HL-60/S4 (cell line): ENCODE measurements around the gene ADAMTS17.

Experiments used
- in situ Hi-C: fragments of 300-500 bp; cut with MboI; formaldehyde crosslinking; loops from 2 replicates; pipeline ENCODE4 v1.14.3; 2022; ENCODE audit warnings: low sequenced_read_pairs

The ADAMTS17 gene

DNA sequence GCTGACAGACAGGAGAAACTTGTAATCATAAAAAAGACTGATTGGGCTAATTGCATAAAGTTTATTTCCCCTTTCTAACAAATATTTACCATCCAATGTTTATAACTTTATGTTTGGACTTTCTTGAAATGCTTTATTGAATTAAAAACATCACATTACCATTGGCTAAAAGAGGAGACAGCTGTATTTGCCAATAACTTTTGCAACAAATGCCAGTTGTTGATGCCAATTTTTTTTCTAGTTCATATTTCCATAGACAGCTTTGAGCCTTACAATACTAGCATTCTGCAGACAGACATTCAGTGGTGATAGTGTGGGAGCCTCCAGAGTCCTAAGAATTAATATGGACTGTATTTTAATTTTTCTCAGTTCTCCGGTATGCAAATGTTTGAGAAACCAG, 198.4 kb downstream of the ADAMTS17 start:
- in situ Hi-C loops: no loop called here

DNA sequence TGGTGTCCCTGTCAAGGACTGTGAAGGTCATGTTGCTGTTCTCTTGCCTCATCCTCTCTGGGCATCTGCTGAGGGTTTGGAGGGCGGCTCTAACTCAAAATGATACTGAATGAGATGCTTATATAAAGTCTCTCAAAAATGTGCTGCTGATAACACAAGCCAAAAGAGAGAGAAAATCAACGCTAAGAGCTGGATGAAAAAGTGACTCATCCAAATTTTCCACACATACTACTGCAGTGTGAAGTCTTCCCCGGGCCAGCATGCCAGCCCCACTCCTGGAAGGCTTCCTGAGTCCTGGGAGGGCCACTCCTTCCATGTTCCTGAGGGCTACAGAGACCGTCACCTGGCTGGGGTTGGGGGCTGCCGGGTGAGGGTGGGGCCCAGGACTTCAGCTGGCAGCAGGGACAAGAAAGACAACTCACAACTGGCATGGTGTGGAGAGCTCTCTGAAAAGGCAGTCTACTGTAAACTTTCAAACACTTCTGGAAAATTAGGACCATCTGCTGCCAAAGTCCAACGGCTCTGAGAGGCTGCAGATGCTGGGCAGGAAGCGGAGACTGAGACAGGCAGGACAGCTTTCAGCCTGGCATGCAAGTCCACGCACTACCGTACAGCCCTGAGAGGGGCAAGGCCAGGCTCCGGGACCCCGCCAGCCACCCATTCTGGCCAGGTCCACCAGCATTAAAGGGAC, 200.3 kb downstream of the ADAMTS17 start:
- in situ Hi-C loops: no loop called here

DNA sequence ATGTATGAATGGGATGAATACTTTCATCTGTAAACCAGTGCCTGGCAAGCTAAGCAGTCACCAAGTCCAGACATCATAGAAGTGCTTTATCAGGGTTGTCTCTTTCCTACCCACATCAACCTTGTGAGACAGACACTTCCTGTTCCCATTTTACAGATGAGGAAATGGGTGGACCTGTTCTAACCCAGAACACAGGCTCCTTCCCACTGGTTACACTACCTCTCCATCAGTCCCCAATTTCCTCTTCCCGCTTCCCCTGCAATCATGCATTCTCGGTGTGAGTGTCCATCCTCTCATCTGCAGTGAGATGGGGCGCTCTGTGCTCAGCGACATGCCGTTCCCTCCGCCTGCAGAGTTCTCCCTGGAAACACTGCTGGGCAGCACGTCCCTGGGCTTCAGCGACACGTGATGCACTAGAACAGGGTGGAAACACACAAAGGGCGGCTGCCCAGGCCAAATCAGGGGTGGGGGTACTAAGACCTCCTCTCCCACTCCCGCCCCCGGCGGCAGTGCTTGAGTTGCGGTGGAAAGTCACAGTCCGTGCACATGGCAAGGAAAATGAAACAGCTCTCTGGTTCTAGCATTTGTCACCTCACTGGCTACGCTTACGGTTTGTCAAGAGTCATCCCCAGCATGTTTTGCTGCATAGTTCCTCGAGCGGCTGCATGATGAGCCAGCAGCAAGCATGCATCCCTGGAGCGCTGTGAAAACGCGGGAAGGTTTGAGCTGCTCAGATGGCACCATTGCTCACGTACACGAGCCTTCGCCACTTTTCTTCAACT, 201.1 kb downstream of the ADAMTS17 start:
- in situ Hi-C loops: no loop called here

DNA sequence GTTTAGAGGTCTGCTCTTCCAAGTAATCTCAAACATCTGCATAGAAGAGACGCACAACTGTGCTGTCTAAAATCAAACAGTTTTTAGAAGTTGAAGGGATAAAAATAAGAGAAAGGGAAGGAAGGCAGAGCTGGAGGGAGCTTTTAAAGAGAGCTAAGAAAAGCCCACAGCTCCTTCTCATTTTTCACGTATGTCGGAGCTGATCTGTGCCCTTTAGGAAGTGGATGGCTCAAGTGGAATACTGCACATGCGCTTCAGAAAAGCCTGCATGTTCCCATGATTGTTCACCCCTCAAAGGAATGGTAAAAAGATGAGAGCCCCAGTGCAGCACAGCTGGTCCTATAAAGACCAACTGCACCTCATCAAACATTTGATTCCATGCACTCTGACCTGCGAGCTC, 207.2 kb downstream of the ADAMTS17 start:
- in situ Hi-C loops: no loop called here

DNA sequence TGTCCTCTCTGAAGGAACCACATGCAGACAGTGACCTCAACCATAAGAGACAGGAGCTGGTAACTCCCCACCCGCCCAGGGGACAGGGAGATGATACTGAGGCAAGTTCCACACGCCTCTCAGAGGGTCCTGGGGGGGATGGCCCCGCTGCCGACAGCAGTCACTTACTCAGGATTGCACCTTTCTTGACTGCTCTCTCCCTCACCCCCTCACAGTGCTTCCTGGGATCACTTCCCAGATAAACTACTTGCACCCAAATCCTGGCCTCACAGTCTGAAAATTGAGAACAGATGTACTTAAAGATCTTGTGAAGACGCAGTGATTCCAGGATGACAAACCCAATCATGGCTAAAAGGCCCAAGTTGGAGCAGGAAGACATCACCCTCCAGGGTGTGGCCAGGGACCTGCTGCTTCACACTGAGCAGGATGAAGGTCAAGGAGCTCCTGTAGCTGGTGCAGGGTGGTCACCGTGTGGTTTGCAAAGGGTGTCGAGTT, 207.6 kb downstream of the ADAMTS17 start:
- in situ Hi-C loops: no loop called here

DNA sequence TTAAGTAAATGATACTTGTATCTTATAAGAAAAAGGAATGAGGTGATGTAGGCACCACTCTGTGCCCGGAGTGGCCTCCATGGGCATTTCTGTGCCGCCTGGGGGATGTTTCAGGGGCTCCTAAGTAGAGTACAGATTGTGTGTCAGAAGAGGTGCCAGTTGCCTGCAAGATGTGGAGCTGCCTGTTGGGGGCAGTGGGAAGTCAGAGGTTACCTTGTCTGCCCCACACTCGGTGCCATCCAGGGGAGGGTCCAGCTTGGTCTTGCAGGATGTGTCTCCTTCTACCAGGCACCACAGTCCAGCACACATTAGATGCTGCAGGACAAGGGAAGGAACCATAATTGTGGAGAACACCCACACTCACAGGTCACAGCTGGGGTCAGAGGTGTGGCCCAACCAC, 208.8 kb downstream of the ADAMTS17 start:
- in situ Hi-C loops: no loop called here

DNA sequence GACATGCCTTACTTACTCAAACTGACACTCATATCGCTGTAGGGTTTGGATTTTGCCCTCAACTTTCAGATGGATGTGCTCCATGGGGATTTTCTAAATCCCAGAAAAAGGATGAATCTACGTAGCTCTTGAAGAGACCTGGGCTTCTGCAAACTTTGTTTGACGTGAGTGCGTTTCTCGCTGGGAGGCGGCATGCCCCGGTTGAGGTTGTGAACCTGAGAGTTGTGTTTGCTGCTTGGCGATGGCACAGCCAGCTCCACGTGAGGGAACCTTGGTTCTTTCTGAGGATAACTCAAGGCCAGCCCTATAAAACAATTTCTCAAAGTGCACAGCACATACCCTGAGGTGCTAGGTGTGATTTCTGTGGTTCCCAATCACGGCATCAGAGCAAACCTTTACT, 209.5 kb downstream of the ADAMTS17 start:
- in situ Hi-C loops: no loop called here

DNA sequence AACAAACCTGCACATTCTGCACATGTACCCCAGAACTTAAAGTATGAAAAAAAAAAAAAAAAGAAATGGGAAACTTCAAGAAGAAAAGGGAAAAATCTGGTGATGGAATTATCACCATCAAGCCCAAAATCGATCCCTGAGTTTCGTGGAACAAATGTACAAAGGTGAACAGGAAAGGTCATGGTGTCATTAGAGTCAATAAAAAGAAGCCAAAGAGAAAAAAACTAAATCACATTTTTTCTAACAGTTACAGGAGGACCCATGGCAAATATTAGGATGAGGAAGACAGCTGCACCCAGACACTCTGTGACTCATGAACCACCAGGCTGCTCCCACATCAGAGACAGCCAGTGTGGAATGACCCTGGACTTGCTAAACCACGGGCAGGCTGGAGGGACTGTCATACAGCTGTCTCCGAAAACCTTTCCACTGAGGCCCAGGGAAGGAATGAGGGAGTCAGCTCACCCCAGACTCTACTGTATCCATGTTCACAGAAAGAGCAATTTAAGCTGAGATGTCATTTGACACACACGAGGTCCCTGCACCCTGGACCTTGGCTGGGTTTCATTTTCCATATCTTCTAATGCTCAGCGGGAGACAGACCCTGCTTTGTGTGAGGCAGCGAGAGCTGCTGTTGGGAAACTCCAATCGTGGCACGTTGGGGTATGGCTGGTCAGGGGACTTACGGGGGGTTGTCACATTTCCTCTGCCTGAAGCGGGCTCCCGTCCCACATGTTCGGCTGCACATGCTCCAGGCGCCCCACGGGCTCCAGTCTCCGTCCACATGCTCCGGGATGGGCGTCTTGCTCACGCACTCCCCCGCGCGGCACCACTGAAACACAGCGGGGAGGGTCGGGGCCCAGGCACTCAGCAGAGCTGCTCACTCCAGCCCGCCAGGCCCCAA, 210.2 kb downstream of the ADAMTS17 start:
- in situ Hi-C loops: no loop called here

DNA sequence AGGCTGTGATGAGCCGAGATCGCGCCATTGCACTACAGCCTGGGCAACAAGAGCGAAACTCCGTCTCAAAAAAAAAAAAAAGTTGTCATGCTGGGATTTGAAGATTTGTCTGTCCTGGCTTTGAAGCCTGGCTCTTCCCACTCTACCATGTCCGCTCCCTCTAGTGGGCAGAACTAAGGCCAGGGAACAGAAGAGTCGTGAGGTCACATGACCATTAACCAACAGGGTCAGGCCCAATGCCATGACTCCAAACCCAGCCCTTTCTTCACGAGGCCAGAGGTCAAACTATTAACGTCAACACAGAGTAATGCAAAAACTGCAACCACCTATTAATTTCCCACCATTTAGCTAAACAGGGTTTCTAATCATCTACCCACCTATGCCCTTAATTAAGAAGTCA, 212.1 kb downstream of the ADAMTS17 start:
- in situ Hi-C loops: no loop called here

DNA sequence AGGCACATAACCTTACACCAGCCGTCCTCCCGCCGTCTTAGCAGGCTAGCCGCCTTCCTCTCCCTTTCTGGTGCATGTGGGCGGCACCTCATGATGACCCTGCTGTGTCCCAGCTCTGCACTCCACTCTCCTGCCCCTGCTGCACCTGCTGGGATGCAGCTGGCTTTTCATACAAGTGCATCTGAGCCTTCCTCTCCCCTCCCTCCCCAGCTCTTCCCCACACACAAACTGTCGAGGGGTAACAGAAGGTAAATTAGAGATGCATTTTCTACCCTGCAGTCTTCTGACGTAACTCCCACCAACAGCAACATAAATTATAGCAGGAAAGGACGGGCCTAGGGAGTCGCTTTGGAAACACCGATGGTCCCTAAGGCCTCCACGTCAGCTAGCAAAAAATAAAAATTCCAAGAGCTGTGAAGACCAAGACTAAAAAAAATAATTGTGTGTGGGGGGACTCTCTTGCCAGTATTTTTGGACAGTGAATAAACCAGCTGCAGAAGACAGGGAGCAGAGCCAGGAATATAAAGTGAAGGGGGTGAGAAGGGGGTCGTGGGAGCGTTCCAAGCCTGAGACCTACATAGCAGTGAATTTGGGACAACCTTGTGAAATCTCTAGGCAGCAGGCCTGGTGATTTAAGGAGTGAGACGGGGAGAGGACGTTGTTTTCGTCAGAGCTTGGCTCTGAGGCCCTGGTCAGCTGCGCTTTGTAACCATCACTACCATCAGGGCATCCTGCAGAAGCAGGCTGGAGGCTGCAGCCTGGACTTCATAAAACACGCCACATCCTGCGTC, 216.2 kb downstream of the ADAMTS17 start:
- in situ Hi-C loops: no loop called here

DNA sequence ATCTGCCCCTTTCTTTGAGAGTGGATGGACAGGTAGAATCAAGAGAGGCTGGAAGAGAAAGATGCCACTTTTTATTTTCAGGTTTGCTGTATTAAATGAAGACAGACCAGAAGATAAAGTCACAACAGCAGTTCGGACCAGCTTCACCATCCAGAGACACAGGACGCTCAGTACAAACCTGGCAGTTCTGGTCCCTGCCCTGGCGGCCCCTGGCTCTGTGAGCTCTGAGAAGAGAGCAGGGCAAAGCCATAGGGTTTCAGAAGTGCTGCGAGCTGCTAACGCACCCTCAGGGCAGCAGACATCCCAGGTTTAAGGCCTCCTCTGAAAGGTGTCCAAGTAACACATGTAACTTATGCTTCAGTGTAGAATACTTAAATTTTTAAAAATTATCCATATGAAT, 216.8 kb downstream of the ADAMTS17 start:
- in situ Hi-C loops: no loop called here

DNA sequence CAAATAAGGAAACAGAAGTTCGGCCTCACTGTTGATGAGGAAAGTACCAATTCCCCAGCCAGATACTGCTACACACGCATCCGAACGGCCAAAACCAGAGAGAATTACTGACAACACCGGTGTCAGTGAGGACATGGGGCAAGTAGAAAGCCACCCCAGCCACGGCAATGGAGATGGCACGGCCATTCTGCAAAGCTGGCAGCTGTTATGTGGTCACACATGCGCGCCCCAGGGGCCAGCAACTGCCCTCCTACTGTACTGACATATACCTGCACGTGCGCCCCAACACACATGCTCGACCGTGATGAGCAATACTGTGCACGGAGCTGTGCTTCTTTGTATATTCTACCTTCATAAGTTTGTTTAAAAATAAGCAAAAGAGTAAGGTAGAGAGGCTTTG, 217.4 kb downstream of the ADAMTS17 start:
- in situ Hi-C loops: no loop called here

DNA sequence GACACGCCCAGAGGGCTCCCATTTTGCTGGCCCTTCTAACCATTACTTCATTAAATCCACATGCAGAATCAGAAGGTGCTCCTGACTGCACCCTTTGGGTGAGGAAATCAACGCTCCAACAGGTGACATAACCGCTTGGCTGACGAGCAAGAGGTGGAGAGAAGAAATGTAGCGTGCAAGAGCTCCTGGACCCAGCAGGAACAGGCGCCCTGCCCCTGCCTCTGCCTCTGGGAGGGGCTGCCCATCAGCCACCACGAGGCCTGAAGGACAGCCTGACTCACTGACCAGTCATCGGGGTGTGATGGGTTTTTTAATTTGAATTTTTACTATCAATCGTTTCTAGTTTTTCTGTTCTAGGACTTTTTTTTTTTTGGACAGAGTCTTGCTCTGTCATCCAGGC, 218.2 kb downstream of the ADAMTS17 start:
- in situ Hi-C loops: no loop called here

DNA sequence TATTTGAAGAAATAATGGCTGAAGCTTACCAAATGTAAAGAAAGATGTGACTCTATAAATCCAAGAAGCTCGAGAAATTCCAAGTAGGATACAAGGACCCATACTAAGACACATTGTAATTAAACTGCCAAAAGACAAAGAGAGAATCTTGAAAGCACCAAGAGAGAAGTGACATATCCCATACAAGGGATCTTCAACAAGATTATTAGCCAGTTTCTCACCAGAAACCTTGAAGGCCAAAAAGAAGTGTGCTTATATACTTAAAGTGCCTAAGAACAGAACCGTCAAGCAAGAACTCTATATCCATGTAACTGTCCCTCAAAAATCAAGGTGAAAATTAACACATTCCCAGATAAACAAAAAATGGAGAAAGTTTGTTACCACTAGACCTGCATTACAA, 220.5 kb downstream of the ADAMTS17 start:
- in situ Hi-C loops: no loop called here

DNA sequence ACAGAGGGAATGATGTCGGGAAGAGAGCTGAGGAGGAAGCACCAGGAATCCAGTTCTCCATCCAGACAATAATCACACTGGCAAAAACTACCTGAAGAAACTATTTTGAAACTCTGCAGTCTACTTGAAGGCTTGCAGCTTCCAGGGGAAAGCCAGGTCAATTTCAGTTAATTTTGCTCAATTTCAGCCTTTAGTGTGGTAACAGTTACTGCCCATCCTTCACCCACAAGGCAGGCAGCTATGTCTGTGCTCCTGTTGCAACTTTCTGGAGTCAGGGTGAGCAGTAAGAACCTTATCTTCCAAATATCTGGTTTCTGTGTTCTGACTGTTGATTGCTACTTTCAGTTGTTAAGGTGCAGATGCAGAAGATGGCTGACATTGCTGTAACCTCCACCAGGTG, 221.7 kb downstream of the ADAMTS17 start:
- in situ Hi-C loops: no loop called here

DNA sequence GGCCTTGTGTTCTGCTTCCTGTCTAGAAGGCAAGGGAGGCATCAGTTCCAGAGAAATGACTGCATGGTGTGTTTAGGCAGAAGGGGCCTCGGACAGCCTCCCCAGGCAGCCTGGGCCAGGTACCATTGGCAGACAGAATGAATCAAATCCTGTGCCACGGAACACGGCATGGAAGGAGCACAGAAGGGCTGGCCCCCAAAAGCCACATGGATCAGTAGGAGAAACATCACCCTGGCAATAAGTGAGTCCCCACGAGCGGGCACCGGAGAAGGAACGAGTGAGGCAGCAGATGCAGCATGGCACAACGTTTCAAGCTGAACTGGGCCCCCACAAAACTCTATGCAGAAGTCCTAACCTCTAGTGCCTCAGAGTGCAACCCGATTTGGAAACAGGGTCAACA, 223.2 kb downstream of the ADAMTS17 start:
- in situ Hi-C loops: no loop called here

DNA sequence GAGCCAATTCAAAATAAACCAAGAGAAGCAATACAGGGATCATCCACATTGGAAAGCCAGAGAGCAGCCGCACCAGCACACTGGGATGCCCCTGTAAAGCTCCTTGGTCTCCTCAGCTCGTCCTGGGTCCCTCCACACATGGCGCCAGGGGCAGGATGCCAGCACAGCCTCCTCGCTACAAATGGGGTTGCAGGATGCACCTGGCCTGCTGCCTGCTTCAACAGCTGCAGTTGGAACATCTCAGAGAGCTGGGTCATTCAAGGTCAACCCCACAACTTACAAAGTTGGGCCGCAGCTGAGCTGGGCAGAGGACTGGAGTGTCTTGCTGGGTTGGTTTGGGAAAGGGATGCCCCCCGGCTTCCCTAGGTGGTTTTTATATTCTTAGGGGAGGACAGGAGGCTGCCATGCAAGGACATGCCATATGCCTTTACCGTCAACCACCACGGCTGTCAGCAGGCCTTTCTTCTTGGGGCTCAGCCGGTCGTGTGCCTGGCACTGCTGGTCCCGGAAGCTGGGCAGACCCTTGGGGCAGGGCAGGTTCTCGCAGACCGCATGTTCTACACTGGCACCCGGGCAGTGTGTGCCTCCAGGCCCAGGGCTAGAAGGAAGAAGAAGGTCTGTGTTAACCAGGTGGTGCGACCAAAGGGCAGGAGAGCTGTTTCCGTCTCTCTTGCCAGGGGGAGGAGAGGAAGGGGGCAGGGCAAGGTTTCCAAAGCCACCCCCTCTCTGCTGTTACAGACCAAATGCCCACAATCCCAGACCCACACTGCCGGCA, 225.2 kb downstream of the ADAMTS17 start:
- in situ Hi-C loops: no loop called here

DNA sequence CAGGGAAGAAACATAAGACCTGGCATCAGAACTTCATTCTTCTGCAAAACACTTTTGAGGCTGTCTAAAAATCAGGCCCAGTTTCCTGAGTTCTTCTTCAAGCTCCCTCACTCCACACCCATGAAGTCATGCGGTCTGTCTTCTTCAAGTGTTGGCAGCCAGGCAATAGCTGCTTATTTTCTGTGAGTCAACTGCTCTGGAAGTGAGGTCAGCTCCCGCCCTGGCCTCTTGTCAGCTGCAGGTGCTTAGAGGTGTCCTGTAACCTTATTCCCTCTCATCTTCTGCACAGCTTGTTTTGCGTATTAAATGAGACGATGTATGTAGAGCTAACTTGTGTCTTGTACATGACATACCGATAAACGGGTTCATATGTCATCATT, 226.1 kb downstream of the ADAMTS17 start:
- in situ Hi-C loops: no loop called here

DNA sequence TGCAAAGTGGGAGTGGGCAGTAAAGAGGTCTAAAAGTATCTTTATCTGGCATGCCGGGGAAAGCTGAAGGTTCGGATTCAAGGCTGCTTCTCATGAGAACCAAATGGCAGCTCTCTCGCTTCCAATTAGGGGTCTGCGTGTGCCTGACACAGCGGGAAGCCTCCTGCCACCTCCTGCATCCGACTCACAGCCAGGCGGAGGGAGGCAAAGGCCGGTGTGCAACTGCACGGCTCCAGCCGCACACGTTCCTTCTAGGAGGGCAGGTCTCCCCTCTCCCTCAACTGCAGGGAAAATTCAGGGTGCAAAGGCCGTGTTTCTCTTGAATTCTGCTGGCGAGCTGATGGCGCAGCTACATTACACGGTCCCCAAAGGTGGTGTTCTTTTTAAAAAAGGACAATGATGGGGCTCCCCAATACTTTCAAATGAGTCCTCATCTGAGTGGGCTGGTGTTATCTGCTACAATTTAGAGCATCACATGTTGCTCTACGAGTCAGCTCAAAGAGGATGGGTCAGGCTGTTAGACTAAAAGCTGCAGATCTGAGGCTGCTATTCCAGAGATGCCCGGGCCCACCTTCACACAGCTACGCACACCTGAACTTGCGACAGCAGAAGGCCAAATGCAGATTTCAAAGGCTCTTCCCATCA, 226.6 kb downstream of the ADAMTS17 start:
- in situ Hi-C loops: no loop called here
